ENCODE results near the gene MMEL1.
"Not testable (repeated sequence)": the region's sequence is repeated elsewhere in the genome, so short reads cannot be mapped to it uniquely, and the experiment has no call there.

MMEL1 gene

GRCh38 chr1:2556277-2556677 lies 76.5 kb downstream of the MMEL1 start, which contains the start of gene TNFRSF14:
TSS of gene TNFRSF14 (plus strand) at chr1:2556371. CDS start at chr1:2556665, 294 bp downstream.
- no peak for DNase-seq

- no peak for DNase-seq
These were observed 77.1 kb downstream of the MMEL1 start for GRCh38 chr1:2555634-2556276.

- DNase-seq, result no peak
These were observed 78.0 kb downstream of the MMEL1 start for GRCh38 chr1:2554621-2555387.

- no peak for DNase-seq
These were observed 78.8 kb downstream of the MMEL1 start for GRCh38 chr1:2553871-2554620.

- DNase-seq, result not testable (repeated sequence)
These were observed 79.7 kb downstream of the MMEL1 start for GRCh38 chr1:2553076-2553475.

GRCh38 chr1:2552189-2552588 lies 80.6 kb downstream of the MMEL1 start:
- DNase-seq, result no peak

GRCh38 chr1:2551544-2551943 lies 81.3 kb downstream of the MMEL1 start:
- not testable (repeated sequence) for DNase-seq

- not testable (repeated sequence) for DNase-seq
These were observed 82.4 kb downstream of the MMEL1 start for GRCh38 chr1:2550309-2550861.

- DNase-seq, result not testable (repeated sequence)
These were observed 83.3 kb downstream of the MMEL1 start for GRCh38 chr1:2549367-2550029.

GRCh38 chr1:2548068-2548589 lies 84.7 kb downstream of the MMEL1 start:
- DNase-seq, result no peak

GRCh38 chr1:2547210-2548067 lies 85.4 kb downstream of the MMEL1 start:
- DNase-seq, result no peak

- DNase-seq, result no peak
These were observed 86.2 kb downstream of the MMEL1 start for GRCh38 chr1:2546515-2547209.

- DNase-seq, result no peak
These were observed 86.9 kb downstream of the MMEL1 start for GRCh38 chr1:2545754-2546514.

- no peak for DNase-seq
These were observed 87.8 kb downstream of the MMEL1 start for GRCh38 chr1:2544875-2545640.

GRCh38 chr1:2544093-2544874 lies 88.5 kb downstream of the MMEL1 start:
- DNase-seq, result no peak

- no peak for DNase-seq
These were observed 89.2 kb downstream of the MMEL1 start for GRCh38 chr1:2543543-2544092.

- no peak for DNase-seq
These were observed 90.4 kb downstream of the MMEL1 start for GRCh38 chr1:2542246-2542915.

All from NCI-H1092 (cell line).